ENCODE results near the gene ABLIM2. TPM values are rescaled to one million over a fixed set of nuclear protein-coding genes. Genes with fewer than 3 reads are reported as not detected.

Gene ABLIM2
- polyA plus RNA-seq, 3 donors: 0.21 TPM; not detected in 2

DNA sequence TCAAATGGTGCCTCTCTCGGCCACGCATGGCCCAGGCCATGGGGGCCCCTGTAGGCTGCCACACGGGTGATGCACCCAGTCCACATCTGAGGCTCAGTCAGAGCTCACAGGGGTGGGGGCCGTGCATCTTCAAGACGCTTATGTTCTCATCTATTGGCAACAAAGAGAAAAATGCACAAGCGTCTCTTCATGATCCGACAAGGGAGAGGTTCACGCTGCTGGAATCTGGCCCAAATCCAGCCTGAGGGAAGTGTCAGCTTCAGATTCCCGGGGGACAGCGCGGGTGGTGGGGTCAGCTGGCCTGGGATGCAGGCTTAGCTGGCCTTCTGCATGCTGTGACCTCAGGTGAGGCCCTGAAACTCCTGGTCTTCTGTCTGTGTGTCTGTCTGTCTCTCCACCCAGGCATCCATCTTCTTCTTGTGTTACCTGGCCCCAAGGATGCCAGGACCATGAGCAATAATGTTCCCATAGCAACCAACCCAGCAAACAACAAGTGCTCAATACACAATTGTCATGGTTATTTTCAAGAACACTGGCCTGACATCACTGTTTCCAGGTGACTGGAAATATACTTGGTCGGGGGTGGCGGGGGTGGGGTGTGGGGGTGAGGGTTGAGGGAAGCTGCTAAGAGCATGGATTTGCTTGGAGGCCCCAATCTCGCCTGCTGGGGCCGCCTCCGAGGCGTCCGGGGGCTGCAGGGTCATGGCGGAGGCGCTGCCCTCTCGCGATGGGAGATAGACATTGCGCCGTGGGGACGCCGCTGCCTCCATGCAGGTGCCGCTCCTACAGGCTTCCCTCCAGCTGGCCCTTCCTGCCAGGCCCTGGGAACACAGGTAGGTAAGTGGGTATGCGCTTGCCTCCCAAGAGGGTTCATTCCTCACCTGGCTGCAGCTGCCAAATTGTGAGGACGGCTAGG is 48.3 kb downstream of the ABLIM2 start:
- no peak overlapping the region for H2AFZ ChIP-seq (ENCODE audit: insufficient read depth, low read depth, low read length, poor library complexity, severe bottlenecking)

More for the DNA sequence above, 48.3 kb downstream of the ABLIM2 start:
- H3K36me3 ChIP-seq (replicated peaks in 1 of 2; ENCODE audit: control insufficient read depth in 1 of 2, insufficient read depth in 2 of 2, low read length in 2 of 2): no peaks in the 10 kb centered on the region
- Mint-ChIP-seq H3K27me3 (ENCODE audit: low read depth in 3 of 3) (peaks cover 2 to 24% (median 18%) of the 10 kb centered on the region in 3 donors), H3K4me3 (no peak overlapping the region), H3K4me1 (no peaks in the 10 kb centered on the region), H3K9me3 (peaks cover 0 to 4% (median 0%) of the 10 kb centered on the region in 7 donors), H3K27ac (no peak overlapping the region), H3K36me3 (no peaks in the 10 kb centered on the region)
- H3K9me3 ChIP-seq (replicated peaks in 1 of 2; ENCODE audit: control insufficient read depth in 1 of 2, insufficient read depth in 1 of 2, low read length in 2 of 2): no peaks in the 10 kb centered on the region
- H4K20me1 ChIP-seq (ENCODE audit: insufficient read depth, low read length): no peaks in the 10 kb centered on the region
- DNase-seq: no peak
- H3K4me1 ChIP-seq (ENCODE audit: control insufficient read depth in 1 of 2, insufficient read depth in 2 of 2, low read length in 2 of 2): no peaks in the 10 kb centered on the region
- no peaks in the 10 kb centered on the region for H3K79me2 ChIP-seq (ENCODE audit: insufficient read depth, low read length)
- WGBS (ENCODE audit: insufficient coverage): 49% methylated on average over 22 of the region's 29 CpGs
- intact Hi-C loops (cut with micrococcal nuclease): no loop called here
- no peak overlapping the region for H3K9ac ChIP-seq (ENCODE audit: insufficient read depth, low read length, poor library complexity, severe bottlenecking)
- peaks cover 0 to 5% of the 10 kb centered on the region in 2 donors for H3K27me3 ChIP-seq (ENCODE audit: control insufficient read depth in 2 of 2, insufficient read depth in 2 of 2, low read length in 2 of 2)
- TF ChIP-seq CTCF (IDR thresholded peaks at IDR 0.05): no peak
- H3K4me3 ChIP-seq (replicated peaks in 1 of 3; ENCODE audit: low read depth in 2 of 3, low read length in 3 of 3): no peak overlapping the region
- no peak overlapping the region for H3K27ac ChIP-seq (ENCODE audit: low read depth in 1 of 2, low read length in 2 of 2)
- H3K4me2 ChIP-seq (replicated peaks; ENCODE audit: extremely low read depth, low read length, poor library complexity, severe bottlenecking): no peak overlapping the region
